Hepatocyte (in vitro differentiated cells): ENCODE data around the gene ITGB1. TPM values are rescaled to one million over a fixed set of nuclear protein-coding genes. Genes with fewer than 3 reads are reported as not detected.
A peak's percentile ranks its signal among the peaks of the same experiment; 100 is the strongest.

Source experiments
- DNase-seq: peaks from one replicate; pipeline ENCODE4 v3.0.0-alpha.2; 2016; ENCODE audit warnings: low spot score
- H2AFZ ChIP-seq: fragments of 200-600 bp; sonication (generic); 2 replicates; pipeline ENCODE4 v1.6.0; 2016; ENCODE audit warnings: antibody characterized with exemption, mild to moderate bottlenecking
- H3K27ac ChIP-seq: fragments of 200-600 bp; sonication (generic); 2 replicates; pipeline ENCODE4 v1.5.1; 2016; ENCODE audit warnings: mild to moderate bottlenecking
- H3K27me3 ChIP-seq: fragments of 200-600 bp; sonication (generic); 2 replicates; pipeline ENCODE4 v1.6.1; 2016
- H3K36me3 ChIP-seq: fragments of 200-600 bp; sonication (generic); replicated peaks from 2 replicates; pipeline ENCODE4 v1.5.1; 2016; ENCODE audit warnings: low read depth; ENCODE audit not compliant: insufficient read depth
- H3K4me1 ChIP-seq: fragments of 200-600 bp; sonication (generic); 2 replicates; pipeline ENCODE4 v1.5.1; 2016; ENCODE audit warnings: mild to moderate bottlenecking, moderate library complexity; ENCODE audit not compliant: insufficient read depth
- H3K4me2 ChIP-seq: fragments of 200-600 bp; sonication (generic); 2 replicates; pipeline ENCODE4 v1.6.0; 2016
- H3K4me3 ChIP-seq: fragments of 200-600 bp; sonication (generic); 2 replicates; pipeline ENCODE4 v1.5.1; 2016; ENCODE audit warnings: mild to moderate bottlenecking
- H3K79me2 ChIP-seq: fragments of 200-600 bp; sonication (generic); 2 replicates; pipeline ENCODE4 v1.6.0; 2017; ENCODE audit warnings: mild to moderate bottlenecking
- H3K9me2 ChIP-seq: fragments of 200-600 bp; sonication (generic); replicated peaks from 2 replicates; pipeline ENCODE4 v1.6.0; 2017; ENCODE audit warnings: mild to moderate bottlenecking; ENCODE audit not compliant: insufficient read depth
- H3K9me3 ChIP-seq: fragments of 200-600 bp; sonication (generic); 2 replicates; pipeline ENCODE4 v1.5.1; 2016; ENCODE audit warnings: low read depth, mild to moderate bottlenecking
- H4K20me1 ChIP-seq: fragments of 200-600 bp; sonication (generic); 2 replicates; pipeline ENCODE4 v1.6.0; 2016; ENCODE audit warnings: mild to moderate bottlenecking; ENCODE audit not compliant: insufficient read depth, poor library complexity, severe bottlenecking
- CTCF ChIP-seq: fragments of 200-600 bp; sonication (generic); IDR thresholded peaks from 2 replicates; pipeline ENCODE4 v1.5.1; 2016; ENCODE audit warnings: antibody characterized with exemption, mild to moderate bottlenecking; ENCODE audit not compliant: poor library complexity
- EZH2 ChIP-seq: fragments of 200-600 bp; sonication (generic); IDR thresholded peaks from 2 replicates; pipeline ENCODE4 v1.6.1; 2016; ENCODE audit warnings: antibody characterized with exemption, mild to moderate bottlenecking, borderline replicate concordance
- EZH2phosphoT487 ChIP-seq: fragments of 200-600 bp; sonication (generic); IDR thresholded peaks from one replicate; pipeline ENCODE4 v1.6.1; 2018; ENCODE audit warnings: antibody characterized with exemption, mild to moderate bottlenecking, low read depth, moderate library complexity; ENCODE audit not compliant: unreplicated experiment, severe bottlenecking
- WGBS: methylation state at CpG from one replicate; pipeline ENCODE4 v1.1.6; 2016; ENCODE audit warnings: low lambda C conversion rate; ENCODE audit errors: missing lambda C conversion rate; 5-methylcytosine and 5-hydroxymethylcytosine counted together
- polyA plus RNA-seq: library from polyadenylated mRNA; unstranded; fragments of >200 nt; fragmentation: Nextera tagmentation; extraction: Ambion mirVana; gene quantifications from 2 replicates; pipeline ENCODE4 v1.2.1, GENCODE V29; 2016
- total RNA-seq: library from RNA; depleted of rRNA; stranded (reverse); fragments of >200 nt; gene quantifications from 2 replicates; pipeline ENCODE4 v1.2.3, GENCODE V29; 2014

The ITGB1 gene
- total RNA-seq, result 552 and 564 TPM in 2 replicates
- polyA plus RNA-seq, result 291 and 292 TPM in 2 replicates

DNA sequence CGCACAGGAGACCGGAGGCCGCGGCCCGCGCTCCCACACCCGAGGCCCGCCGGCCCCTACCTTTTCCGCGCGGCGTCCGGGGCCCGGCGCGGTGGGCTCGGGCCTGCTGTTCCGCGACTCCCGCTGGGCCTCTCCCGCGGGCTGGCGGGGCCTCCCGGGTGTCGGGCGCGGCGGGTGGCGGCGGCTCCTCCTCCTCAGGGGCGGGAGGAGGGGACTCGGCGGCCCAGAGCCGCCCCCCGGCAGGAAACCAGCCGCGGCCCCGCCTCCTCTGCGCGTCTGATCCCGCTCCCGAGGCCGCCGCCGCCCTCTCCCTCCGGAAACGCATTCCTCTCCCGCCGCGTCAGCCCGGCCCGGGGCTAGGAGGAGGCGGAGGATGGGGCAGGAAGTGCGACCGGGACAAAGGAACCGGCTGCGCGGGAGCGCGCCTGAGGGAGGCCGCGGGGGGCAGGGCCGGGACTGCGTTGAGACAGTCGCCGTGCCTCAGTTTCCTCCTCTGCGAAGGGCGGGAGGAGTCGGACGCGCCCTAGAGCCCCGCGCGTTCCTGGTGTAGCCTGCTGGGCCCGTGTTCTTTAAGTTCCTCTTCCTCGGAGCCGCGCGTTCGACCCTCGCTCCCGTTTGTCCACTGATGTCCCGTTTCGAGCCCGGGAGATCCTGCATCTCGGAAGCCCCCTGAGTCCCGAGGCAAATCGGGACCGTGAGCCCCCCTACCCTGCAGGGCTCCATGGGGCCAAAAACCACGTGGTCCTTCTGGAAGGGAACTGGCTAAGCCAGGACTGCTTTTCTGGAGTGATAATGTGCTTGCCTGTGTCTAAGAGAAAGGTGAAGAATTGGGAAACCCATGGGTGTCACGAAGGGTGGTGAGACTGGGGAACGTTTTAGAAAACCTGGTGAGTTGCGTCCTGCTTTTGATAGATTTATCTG lies at the start of gene ITGB1:
TSS of gene ITGB1 (minus strand) at position 146 of the 921 bp plus-strand sequence. CDS start 22,672 bp downstream, outside the sequence.
- TF ChIP-seq EZH2 (no peak), CTCF (no peak), EZH2phosphoT487 (no peak)
- peak within 1 kb of the TSS; percentile 89 for H3K4me2 ChIP-seq
- H3K4me3 ChIP-seq, result peak within 1 kb of the TSS; percentile 86
- no peaks in the 10 kb centered on the region for H3K9me3 ChIP-seq
- under 1% methylated on average over 48 of the region's 94 CpGs for WGBS
- peak; percentile 99 for DNase-seq
- peaks cover 41% of the 10 kb centered on the region for H4K20me1 ChIP-seq
- no peaks in the 10 kb centered on the region for H3K36me3 ChIP-seq
- peaks cover 39% of the 10 kb centered on the region for H3K4me1 ChIP-seq
- H2AFZ ChIP-seq, result peak within 1 kb of the TSS; percentile 70
- no peaks in the 10 kb centered on the region for H3K9me2 ChIP-seq
- H3K27ac ChIP-seq, result peak within 1 kb of the TSS; percentile 99
- H3K79me2 ChIP-seq, result peaks cover 69% of the 10 kb centered on the region
- no peaks in the 10 kb centered on the region for H3K27me3 ChIP-seq

DNA sequence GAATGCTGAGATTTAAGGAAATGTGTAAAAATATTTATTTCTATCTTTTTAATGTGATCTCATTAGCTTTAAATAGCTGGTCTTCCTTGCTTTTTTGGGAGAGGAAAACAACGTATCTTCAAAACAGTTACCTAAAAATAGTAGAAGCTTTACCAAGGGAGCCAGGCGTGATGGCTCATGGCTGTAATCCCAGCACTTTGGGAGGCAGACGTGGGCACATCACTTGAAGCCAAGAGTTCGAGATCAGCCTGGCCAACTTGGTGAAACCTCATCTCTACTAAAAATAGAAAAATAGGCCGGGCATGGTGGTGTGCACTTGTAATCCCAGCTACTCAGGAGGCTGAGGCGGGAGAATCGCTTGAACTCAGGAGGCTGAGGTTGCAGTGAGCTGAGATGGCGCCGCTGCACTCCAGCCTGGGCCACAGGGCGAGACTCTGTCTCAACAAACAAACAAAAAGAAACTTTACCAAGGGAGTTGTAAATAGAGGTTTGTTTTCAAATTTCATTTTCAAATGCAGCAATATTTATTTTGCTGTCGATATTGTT lies 48.4 kb upstream of the ITGB1 start:
- H3K36me3 ChIP-seq, result no peaks in the 10 kb centered on the region
- no peaks in the 10 kb centered on the region for H3K27me3 ChIP-seq
- H3K4me3 ChIP-seq, result no peak overlapping the region
- 92% methylated on average over 11 of the region's 11 CpGs for WGBS
- H3K27ac ChIP-seq, result peak overlapping the region; percentile 76
- peak overlapping the region; percentile 71 for H3K4me2 ChIP-seq
- no peaks in the 10 kb centered on the region for H3K79me2 ChIP-seq
- H3K9me2 ChIP-seq, result no peaks in the 10 kb centered on the region
- no peaks in the 10 kb centered on the region for H3K9me3 ChIP-seq
- H3K4me1 ChIP-seq, result peaks cover 4% of the 10 kb centered on the region
- H2AFZ ChIP-seq, result no peak overlapping the region
- TF ChIP-seq EZH2 (no peak), CTCF (no peak), EZH2phosphoT487 (no peak)
- H4K20me1 ChIP-seq, result no peaks in the 10 kb centered on the region
- no peak for DNase-seq

DNA sequence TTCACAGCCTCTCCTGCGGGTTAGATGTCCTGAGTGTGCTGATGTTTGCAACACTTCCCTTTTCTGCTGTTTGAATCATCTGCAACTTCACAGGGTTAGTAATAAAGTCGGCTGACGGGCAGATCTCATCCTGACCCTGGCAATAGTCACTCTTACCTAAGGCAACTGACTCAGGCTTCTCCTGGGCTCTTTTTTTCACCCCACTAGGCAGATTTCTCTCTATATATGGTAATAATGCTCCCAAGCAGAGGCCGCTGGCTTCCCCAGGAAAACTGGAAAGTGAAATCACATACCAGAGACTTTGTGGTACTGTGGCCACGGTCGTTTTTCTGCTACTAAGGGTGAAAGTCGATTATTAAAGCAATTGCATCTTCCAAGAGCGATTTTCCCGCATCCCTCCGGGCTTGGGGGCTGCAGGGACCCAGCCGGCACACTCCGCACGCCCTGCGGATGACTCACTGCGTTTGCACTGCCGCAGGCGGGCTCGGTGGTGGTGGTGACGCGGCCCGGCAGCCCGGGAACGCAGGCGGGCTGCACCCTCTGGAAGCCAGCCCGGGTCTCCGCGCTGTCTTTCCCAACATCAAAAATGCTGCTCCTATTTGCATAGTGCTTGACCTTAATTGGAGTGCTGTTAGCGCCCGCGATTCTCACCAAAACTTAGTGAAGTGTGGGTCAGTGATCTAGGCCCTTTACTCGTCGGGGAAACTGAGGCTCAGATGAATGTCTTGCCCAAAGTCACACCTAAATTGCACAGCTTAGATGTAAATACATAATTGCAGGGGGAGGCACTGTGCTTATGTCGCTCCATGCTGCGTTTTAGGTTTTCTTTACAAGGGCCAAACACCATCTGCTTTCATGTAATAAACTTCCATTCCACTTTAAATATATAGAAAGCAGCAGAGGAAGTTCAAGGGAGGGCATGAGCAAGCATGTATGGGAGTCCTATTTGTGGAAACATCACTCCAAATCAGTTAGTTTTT lies 47.6 kb upstream of the ITGB1 start:
- TF ChIP-seq EZH2phosphoT487 (no peak), EZH2 (no peak), CTCF (no peak)
- no peaks in the 10 kb centered on the region for H3K36me3 ChIP-seq
- no peaks in the 10 kb centered on the region for H3K79me2 ChIP-seq
- DNase-seq, result peak; percentile 90
- peak overlapping the region; percentile 71 for H3K4me2 ChIP-seq
- 6% methylated on average over 34 of the region's 34 CpGs for whole genome bisulfite sequencing
- H2AFZ ChIP-seq, result peak overlapping the region; percentile 27
- peak overlapping the region; percentile 76 for H3K27ac ChIP-seq
- H3K9me3 ChIP-seq, result no peaks in the 10 kb centered on the region
- no peaks in the 10 kb centered on the region for H3K27me3 ChIP-seq
- H3K4me1 ChIP-seq, result peaks cover 4% of the 10 kb centered on the region
- H3K4me3 ChIP-seq, result peak overlapping the region; percentile 9
- H4K20me1 ChIP-seq, result no peaks in the 10 kb centered on the region
- H3K9me2 ChIP-seq, result no peaks in the 10 kb centered on the region
